Smooth muscle cell (in vitro differentiated cells): ENCODE results near the gene HHLA2. TPM values are rescaled to one million over a fixed set of nuclear protein-coding genes. Genes with fewer than 3 reads are reported as not detected.

ENCODE experiments used
- DNase-seq: peaks from one replicate; lab custom pipeline; 2025; ENCODE audit not compliant: unreplicated experiment; lab: John Stamatoyannopoulos, UW
- H2AFZ ChIP-seq: fragments of 200-600 bp; sonication (generic); 2 replicates; pipeline ENCODE4 v1.6.0; 2016; ENCODE audit warnings: antibody characterized with exemption, low read depth, mild to moderate bottlenecking
- H3F3A ChIP-seq: fragments of 200-600 bp; sonication (generic); 2 replicates; pipeline ENCODE4 v1.6.0; 2017; ENCODE audit warnings: antibody characterized with exemption, low read depth
- H3K27ac ChIP-seq: fragments of 200-600 bp; sonication (generic); 2 replicates; pipeline ENCODE4 v1.5.1; 2016; ENCODE audit warnings: low read depth, mild to moderate bottlenecking
- H3K27me3 ChIP-seq: fragments of 200-600 bp; sonication (generic); 2 replicates; pipeline ENCODE4 v1.6.1; 2016; ENCODE audit warnings: low read depth, mild to moderate bottlenecking
- H3K36me3 ChIP-seq: fragments of 200-600 bp; sonication (generic); 2 replicates; pipeline ENCODE4 v1.5.1; 2016; ENCODE audit warnings: low read depth
- H3K4me1 ChIP-seq: fragments of 200-600 bp; sonication (generic); 2 replicates; pipeline ENCODE4 v1.5.1; 2016; ENCODE audit warnings: low read depth
- H3K4me2 ChIP-seq: fragments of 200-600 bp; sonication (generic); 2 replicates; pipeline ENCODE4 v1.6.0; 2016; ENCODE audit warnings: mild to moderate bottlenecking
- H3K4me3 ChIP-seq: fragments of 200-600 bp; sonication (generic); 2 replicates; pipeline ENCODE4 v1.5.1; 2016; ENCODE audit warnings: mild to moderate bottlenecking
- H3K79me2 ChIP-seq: fragments of 200-600 bp; sonication (generic); 2 replicates; pipeline ENCODE4 v1.6.0; 2016; ENCODE audit warnings: low read depth, mild to moderate bottlenecking
- H3K9ac ChIP-seq: fragments of 200-600 bp; sonication (generic); 2 replicates; pipeline ENCODE4 v1.6.0; 2016; ENCODE audit warnings: low read depth
- H3K9me3 ChIP-seq: fragments of 200-600 bp; sonication (generic); replicated peaks from 2 replicates; pipeline ENCODE4 v1.5.1; 2016; ENCODE audit warnings: low read depth
- H4K20me1 ChIP-seq: fragments of 200-600 bp; sonication (generic); 2 replicates; pipeline ENCODE4 v1.6.0; 2016; ENCODE audit warnings: low read depth
- WGBS: methylation state at CpG from one replicate; pipeline ENCODE4 v1.1.7; 2016; ENCODE audit warnings: low lambda C conversion rate; 5-methylcytosine and 5-hydroxymethylcytosine counted together
- polyA plus RNA-seq: library from polyadenylated mRNA; unstranded; fragments of >200 nt; fragmentation: Nextera tagmentation; extraction: Ambion mirVana; gene quantifications from 2 replicates; pipeline ENCODE4 v1.2.1, GENCODE V29; 2016
- total RNA-seq: library from RNA; depleted of rRNA; stranded (reverse); fragments of >200 nt; gene quantifications from 2 replicates; pipeline ENCODE4 v1.2.3, GENCODE V29; 2014
- TF ChIP-seq, protein P1 (sequence below): fragments of 200-600 bp; sonication (generic); IDR thresholded peaks from 2 replicates; pipeline ENCODE4 v1.5.1; 2017; ENCODE audit warnings: borderline replicate concordance, mild to moderate bottlenecking, antibody characterized with exemption; ENCODE audit not compliant: insufficient read depth, poor library complexity, severe bottlenecking

Gene HHLA2
- total and polyA plus RNA-seq, 2 experiments from 2014 or later: not detected

DNA sequence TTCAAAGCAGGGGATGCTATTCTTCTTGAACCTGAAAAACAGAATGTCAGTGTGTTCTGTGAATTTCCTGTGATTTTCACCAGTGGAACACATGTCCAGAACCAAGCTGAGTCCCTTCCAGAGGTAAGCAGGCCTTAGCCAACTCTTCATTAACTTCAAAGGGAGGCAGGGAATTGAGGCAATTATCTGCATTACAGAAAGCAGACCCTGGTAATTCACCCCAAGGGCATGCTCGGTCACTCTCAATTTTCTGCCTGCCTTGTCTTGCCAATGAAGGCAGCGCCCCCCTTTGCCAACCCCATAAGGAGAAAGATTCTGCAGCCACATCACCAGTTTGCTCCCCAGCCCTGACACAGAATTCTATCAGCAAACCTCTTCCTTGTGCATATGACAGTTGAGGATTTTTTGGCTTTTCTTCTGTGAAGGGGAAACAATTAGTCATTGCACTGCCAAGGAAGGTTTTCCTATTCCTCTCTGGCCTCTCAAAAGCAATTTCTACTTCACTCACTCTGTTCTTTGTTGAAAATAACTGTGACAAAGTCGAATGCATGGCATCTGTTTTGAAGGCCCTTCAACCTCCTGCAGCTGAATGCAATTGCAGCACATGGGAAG, 85.3 kb downstream of the HHLA2 start:
- H3K27ac ChIP-seq: no peak overlapping the region
- H3K4me3 ChIP-seq: no peak overlapping the region
- H3K79me2 ChIP-seq: no peaks in the 10 kb centered on the region
- H3K4me1 ChIP-seq: no peaks in the 10 kb centered on the region
- H3F3A ChIP-seq: no peaks in the 10 kb centered on the region
- no peak overlapping the region for H3K9ac ChIP-seq
- H4K20me1 ChIP-seq: no peaks in the 10 kb centered on the region
- WGBS: 55% methylated on average over 3 of the region's 3 CpGs
- DNase-seq: no peak
- H3K4me2 ChIP-seq: no peak overlapping the region
- H3K9me3 ChIP-seq: no peaks in the 10 kb centered on the region
- H3K36me3 ChIP-seq: no peaks in the 10 kb centered on the region
- H2AFZ ChIP-seq: no peak overlapping the region
- TF ChIP-seq, protein P1, sequence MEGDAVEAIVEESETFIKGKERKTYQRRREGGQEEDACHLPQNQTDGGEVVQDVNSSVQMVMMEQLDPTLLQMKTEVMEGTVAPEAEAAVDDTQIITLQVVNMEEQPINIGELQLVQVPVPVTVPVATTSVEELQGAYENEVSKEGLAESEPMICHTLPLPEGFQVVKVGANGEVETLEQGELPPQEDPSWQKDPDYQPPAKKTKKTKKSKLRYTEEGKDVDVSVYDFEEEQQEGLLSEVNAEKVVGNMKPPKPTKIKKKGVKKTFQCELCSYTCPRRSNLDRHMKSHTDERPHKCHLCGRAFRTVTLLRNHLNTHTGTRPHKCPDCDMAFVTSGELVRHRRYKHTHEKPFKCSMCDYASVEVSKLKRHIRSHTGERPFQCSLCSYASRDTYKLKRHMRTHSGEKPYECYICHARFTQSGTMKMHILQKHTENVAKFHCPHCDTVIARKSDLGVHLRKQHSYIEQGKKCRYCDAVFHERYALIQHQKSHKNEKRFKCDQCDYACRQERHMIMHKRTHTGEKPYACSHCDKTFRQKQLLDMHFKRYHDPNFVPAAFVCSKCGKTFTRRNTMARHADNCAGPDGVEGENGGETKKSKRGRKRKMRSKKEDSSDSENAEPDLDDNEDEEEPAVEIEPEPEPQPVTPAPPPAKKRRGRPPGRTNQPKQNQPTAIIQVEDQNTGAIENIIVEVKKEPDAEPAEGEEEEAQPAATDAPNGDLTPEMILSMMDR: no peak
- H3K27me3 ChIP-seq: no peaks in the 10 kb centered on the region

GRCh38 chr3:108383306-108383705, 87.0 kb downstream of the HHLA2 start:
- Histone ChIP-seq H2AFZ (no peak overlapping the region), H3K36me3 (no peaks in the 10 kb centered on the region), H3K9me3 (no peaks in the 10 kb centered on the region), H3K4me1 (no peaks in the 10 kb centered on the region), H3K4me3 (no peak overlapping the region), H3F3A (no peaks in the 10 kb centered on the region), H3K27me3 (no peaks in the 10 kb centered on the region), H3K9ac (no peak overlapping the region), H3K27ac (no peak overlapping the region), H3K79me2 (no peaks in the 10 kb centered on the region), H4K20me1 (no peaks in the 10 kb centered on the region), H3K4me2 (no peak overlapping the region)
- DNase-seq: no peak
- TF ChIP-seq, protein P1: no peak

DNA sequence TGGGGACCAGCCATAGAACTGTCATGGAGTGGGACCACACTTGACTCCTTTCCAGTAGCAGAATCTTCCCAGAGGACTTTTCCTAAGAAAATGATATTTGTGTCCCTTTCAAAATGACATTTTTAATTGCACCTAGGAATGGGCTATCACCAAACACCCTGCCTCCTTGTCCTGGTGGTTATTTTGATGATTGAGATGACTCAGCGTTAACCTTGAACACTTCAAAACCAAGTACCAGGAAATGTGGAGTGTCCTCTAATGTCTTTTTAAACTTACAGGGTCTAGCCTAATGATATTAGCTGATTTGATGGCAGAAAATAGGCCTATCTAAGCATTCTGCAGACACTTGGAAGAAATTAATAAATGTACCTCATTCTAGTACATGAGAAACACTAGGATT, 90.7 kb downstream of the HHLA2 start:
- Histone ChIP-seq H3K27ac (no peak overlapping the region), H3K36me3 (no peaks in the 10 kb centered on the region), H3K27me3 (peaks cover 6% of the 10 kb centered on the region), H3K79me2 (no peaks in the 10 kb centered on the region), H3F3A (no peaks in the 10 kb centered on the region), H3K9ac (no peak overlapping the region), H4K20me1 (no peaks in the 10 kb centered on the region), H3K4me2 (no peak overlapping the region), H3K4me3 (no peak overlapping the region), H3K9me3 (no peaks in the 10 kb centered on the region), H3K4me1 (no peaks in the 10 kb centered on the region), H2AFZ (no peak overlapping the region)
- no peak for DNase-seq
- 89% methylated on average over 1 of the region's 1 CpG for WGBS
- TF ChIP-seq, protein P1: no peak
